22Rv1 (cell line): ENCODE data around the gene TSHZ1.

Experiments
- ZFX ChIP-seq: fragments of 450-650 bp; IDR thresholded peaks from 2 replicates; pipeline ENCODE4 v1.6.1; 2017; ENCODE audit warnings: antibody characterized with exemption, borderline replicate concordance
- TF ChIP-seq, protein P1 (sequence below): fragments of 450-650 bp; IDR thresholded peaks from 2 replicates; pipeline ENCODE4 v1.5.1; 2017; ENCODE audit warnings: mild to moderate bottlenecking

DNA sequence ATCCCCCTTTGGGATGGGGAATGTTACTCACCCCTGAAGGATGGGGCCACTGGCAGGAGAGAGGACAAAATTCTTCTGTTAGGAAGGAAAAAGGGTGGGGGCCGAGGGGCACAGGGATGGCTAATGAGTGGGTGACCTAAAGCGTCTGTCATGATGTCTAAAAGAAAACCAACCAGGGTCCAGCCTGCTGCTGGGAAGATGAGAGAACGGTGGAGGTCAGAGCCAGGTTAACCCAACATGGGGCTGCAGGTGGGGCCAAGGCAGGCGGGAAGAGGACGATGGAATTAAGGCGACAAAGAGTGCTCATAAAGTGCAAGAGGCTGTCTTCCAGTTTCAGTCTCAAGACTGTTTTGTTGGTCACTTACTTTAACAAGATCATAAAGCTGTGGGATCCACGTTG, 126.8 kb downstream of the TSHZ1 start:
- TF ChIP-seq, protein P1, sequence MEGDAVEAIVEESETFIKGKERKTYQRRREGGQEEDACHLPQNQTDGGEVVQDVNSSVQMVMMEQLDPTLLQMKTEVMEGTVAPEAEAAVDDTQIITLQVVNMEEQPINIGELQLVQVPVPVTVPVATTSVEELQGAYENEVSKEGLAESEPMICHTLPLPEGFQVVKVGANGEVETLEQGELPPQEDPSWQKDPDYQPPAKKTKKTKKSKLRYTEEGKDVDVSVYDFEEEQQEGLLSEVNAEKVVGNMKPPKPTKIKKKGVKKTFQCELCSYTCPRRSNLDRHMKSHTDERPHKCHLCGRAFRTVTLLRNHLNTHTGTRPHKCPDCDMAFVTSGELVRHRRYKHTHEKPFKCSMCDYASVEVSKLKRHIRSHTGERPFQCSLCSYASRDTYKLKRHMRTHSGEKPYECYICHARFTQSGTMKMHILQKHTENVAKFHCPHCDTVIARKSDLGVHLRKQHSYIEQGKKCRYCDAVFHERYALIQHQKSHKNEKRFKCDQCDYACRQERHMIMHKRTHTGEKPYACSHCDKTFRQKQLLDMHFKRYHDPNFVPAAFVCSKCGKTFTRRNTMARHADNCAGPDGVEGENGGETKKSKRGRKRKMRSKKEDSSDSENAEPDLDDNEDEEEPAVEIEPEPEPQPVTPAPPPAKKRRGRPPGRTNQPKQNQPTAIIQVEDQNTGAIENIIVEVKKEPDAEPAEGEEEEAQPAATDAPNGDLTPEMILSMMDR = no peak
- TF ChIP-seq ZFX = no peak
